Epithelial cell of esophagus (primary cell): Measurements from ENCODE around the gene MELTF.

Experiments
- DNase-seq: peaks from one replicate; pipeline ENCODE4 v3.0.0; 2010; ENCODE audit warnings: low read depth
- H3K4me3 ChIP-seq: 2 replicates; pipeline ENCODE4 v1.5.1; 2011; ENCODE audit warnings: mild to moderate bottlenecking, low read length, control low read depth
- TF ChIP-seq, protein P1 (sequence below): IDR thresholded peaks from 2 replicates; pipeline ENCODE4 v1.5.1; 2011; ENCODE audit warnings: low read depth, mild to moderate bottlenecking, low read length, control low read depth, inconsistent platforms; ENCODE audit not compliant: insufficient read depth; ENCODE audit errors: missing control alignments

The MELTF gene

DNA sequence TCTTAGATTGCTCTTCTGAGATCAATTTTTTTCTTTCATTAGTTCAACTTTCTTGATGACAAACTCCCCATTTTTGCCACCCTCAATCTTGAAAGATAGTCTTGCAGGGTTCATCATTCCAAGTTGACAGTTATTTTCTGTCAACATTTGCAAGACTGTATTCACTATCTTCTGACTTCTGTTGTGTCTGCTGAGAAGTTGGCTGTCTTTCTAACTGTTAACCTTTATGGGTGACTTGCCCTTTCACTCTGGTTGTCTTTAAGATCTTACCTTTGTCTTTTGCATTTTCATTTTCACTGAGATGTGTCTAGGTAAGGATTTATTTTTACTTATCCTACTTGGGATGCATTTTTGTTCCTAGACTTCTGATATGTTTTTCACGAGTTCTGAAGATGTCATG is 46.4 kb downstream of the MELTF start:
- TF ChIP-seq, protein P1, sequence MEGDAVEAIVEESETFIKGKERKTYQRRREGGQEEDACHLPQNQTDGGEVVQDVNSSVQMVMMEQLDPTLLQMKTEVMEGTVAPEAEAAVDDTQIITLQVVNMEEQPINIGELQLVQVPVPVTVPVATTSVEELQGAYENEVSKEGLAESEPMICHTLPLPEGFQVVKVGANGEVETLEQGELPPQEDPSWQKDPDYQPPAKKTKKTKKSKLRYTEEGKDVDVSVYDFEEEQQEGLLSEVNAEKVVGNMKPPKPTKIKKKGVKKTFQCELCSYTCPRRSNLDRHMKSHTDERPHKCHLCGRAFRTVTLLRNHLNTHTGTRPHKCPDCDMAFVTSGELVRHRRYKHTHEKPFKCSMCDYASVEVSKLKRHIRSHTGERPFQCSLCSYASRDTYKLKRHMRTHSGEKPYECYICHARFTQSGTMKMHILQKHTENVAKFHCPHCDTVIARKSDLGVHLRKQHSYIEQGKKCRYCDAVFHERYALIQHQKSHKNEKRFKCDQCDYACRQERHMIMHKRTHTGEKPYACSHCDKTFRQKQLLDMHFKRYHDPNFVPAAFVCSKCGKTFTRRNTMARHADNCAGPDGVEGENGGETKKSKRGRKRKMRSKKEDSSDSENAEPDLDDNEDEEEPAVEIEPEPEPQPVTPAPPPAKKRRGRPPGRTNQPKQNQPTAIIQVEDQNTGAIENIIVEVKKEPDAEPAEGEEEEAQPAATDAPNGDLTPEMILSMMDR: no peak
- no peak for DNase-seq
- no peak overlapping the region for H3K4me3 ChIP-seq

DNA sequence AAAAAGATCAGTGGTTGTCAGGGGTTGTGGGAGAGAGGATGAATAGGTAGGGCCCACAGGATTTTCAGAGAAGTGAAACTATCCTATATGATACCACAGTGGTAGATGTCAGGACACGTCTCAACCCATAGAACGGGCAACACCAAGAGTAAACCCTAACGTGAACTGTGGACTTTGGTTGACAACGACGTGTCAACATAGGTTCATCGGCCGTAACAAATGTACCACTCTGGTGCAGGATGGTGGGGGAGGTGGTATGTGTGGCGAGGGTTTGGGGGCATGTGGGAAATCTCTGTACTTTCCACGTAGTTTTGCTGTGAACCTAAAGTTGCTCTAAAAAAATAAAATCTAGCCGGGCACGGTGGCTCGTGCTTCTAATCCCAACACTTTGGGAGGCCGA is 48.0 kb downstream of the MELTF start:
- DNase-seq: no peak
- TF ChIP-seq, protein P1: no peak
- no peak overlapping the region for H3K4me3 ChIP-seq

DNA sequence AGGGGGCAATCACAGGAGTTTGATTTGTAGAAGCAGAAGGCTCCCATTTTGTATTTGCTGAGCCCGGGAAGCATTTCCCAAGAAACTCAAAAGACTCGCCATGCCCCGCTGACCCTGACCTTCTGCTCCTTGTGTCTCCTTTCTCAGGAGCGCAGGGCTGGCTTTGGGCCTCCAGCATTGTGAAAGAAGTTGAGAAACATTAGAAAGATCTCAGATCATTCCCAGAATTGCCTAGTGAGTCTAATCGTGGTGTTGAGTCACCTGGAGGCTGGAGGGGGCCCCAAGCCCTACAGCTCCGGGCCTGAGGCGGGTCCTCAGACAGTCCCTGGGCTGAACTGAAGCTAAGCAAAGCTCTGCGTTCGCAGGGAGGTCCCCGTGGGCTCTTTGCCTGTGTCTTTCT is 50.1 kb downstream of the MELTF start:
- peak; percentile 34 for DNase-seq

GRCh38 chr3:196976941-196977340 is 52.7 kb downstream of the MELTF start:
- no peak overlapping the region for H3K4me3 ChIP-seq
- DNase-seq: no peak
- TF ChIP-seq, protein P1: no peak

More for the DNA sequence above, 50.1 kb downstream of the MELTF start:
- TF ChIP-seq, protein P1: no peak
- H3K4me3 ChIP-seq: no peak overlapping the region

GRCh38 chr3:196975349-196975748 is 54.3 kb downstream of the MELTF start:
- no peak for DNase-seq
- TF ChIP-seq, protein P1: no peak

DNA sequence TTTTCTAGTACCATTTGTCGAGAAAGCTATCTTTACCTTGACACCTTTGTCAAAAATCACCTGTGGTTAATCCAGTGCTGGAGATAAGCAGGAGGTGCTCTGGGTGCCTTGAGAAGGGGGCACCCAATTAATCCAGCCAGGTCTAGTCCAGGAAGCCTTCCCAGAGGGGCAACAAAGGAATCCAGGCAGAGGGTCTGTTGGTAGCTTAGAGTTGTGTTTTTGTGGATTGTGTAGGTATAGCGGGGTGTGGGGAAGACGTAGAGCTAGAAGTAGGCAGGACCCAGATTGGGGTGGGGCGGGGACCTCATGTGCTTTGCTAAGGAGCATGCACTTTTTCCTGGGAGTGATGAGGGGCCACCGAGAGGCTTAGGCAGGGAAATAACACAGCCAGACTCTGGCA is 55.0 kb downstream of the MELTF start:
- TF ChIP-seq, protein P1: no peak
- DNase-seq: no peak
- H3K4me3 ChIP-seq: no peak overlapping the region

More at GRCh38 chr3:196975349-196975748, 54.3 kb downstream of the MELTF start:
- no peak overlapping the region for H3K4me3 ChIP-seq

GRCh38 chr3:196971094-196971698 is 58.4 kb downstream of the MELTF start:
- no peak for DNase-seq
- TF ChIP-seq, protein P1: no peak

More at GRCh38 chr3:196971094-196971698, 58.4 kb downstream of the MELTF start:
- H3K4me3 ChIP-seq: no peak overlapping the region
